ENCODE measurements around the gene LINS1.

LINS1 gene

GRCh38 chr15:100547961-100548360 lies 54.0 kb downstream of the LINS1 start:
- DNase-seq (ENCODE audit: low spot score) = no peak

GRCh38 chr15:100544946-100545345 lies 57.0 kb downstream of the LINS1 start:
- DNase-seq (ENCODE audit: low spot score) = no peak

DNA sequence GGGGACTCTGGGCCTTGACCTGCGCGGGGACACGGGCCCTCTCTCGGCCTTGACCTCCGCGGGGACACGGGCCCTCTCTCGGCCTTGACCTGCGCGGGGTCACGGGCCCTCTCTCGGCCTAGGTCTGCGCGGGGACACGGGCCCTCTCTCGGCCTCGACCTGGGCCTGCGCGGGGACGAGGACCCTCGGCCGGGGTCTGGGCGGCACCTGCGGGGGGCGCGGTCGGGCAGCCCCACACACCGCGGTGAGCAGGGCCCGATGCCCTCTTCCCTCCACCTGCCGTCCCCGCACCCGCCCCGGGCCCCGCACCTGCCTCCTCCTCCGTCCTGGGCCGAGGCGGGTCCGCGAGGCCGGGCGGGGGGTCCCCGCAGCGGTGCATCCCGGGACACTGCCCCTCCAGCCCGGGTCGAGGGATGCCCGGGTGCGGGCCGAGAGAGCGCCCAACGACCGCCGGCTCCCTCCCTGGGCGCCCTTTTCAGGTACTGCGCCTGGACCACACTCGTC lies 57.6 kb downstream of the LINS1 start:
- DNase-seq (ENCODE audit: low spot score) = no peak

GRCh38 chr15:100542290-100542689 lies 59.7 kb downstream of the LINS1 start:
- DNase-seq (ENCODE audit: low spot score) = no peak

- DNase-seq (ENCODE audit: low spot score) = no peak
Measured at GRCh38 chr15:100537331-100537730, 64.7 kb downstream of the LINS1 start.

- DNase-seq (ENCODE audit: low spot score) = no peak
Measured at GRCh38 chr15:100536733-100537132, 65.3 kb downstream of the LINS1 start.

DNA sequence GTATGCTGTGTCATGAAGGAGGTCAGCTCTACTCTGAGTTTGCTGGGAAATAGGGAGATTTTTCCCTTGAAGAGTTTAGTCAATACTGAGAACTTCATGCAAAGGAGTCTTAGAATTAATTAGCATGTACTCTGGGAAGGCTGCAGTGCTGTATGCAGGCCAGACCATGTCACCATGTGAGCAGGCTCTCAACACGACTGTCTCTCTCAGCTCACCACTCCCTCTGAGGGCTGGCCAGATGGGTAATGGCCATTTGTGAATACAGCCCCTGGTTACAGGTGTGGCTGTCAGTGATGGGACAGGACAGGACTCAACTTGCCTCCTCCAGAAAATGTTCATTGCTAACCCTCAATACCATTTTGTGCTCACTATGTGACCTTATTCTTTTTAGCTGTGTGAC lies 68.1 kb downstream of the LINS1 start:
- no peak for DNase-seq (ENCODE audit: low spot score)

- no peak for DNase-seq (ENCODE audit: low spot score)
Measured at GRCh38 chr15:100531823-100532327, 70.1 kb downstream of the LINS1 start.

GRCh38 chr15:100531204-100531603 lies 70.8 kb downstream of the LINS1 start:
- DNase-seq (ENCODE audit: low spot score) = no peak

DNA sequence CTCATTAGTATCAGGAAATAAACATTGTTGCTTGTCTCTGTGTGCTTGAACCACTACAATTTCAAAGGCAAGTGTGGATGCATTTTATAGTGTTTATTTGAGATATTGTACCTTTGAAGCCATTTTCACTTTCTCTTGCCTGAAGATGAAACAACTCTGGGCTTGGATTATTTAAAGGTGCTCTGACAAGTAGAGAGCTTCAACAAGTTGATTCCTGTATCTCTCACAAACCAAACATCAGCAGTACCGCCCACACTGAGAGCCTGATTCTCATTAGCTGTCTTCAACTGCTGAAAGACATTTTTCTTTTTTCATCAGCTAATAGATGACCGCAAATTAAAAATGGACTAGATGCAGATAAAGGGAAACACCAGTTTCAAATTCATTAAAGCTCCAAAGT lies 72.4 kb downstream of the LINS1 start:
- no peak for DNase-seq (ENCODE audit: low spot score)

DNA sequence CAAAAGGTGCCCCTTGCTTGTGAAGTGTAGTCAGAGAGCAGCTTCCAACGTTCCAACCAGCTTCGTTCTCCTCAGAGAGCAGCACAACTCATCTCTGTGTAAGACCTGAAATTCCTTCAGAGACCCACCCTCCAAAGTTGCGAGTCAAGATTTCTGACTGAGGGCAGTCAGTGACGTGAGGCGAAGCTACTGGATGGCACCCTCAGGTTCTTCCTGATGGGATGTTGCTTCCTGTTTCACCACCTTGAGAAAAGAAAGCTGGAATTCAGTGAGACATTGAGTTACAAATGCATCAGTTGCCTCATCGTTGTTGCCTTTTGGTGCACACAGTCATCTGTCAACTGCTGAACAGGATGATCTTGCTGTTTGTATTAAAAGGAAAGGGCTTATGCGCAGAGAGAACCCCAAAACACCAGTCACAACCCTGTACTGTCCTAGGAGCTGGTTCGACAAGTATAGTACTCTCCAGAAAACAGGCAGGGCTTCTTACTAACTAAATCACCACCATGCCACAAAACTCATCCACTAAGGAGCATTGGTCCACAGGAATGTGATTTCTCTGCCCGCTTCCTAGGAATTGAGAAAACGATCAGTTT lies 73.1 kb downstream of the LINS1 start, which contains the start of gene CERS3:
Gene CERS3 (minus strand): TSS at position 118 of the 596 bp plus-strand sequence. CDS start 27,101 bp downstream, outside the sequence.
- DNase-seq (ENCODE audit: low spot score) = no peak

DNA sequence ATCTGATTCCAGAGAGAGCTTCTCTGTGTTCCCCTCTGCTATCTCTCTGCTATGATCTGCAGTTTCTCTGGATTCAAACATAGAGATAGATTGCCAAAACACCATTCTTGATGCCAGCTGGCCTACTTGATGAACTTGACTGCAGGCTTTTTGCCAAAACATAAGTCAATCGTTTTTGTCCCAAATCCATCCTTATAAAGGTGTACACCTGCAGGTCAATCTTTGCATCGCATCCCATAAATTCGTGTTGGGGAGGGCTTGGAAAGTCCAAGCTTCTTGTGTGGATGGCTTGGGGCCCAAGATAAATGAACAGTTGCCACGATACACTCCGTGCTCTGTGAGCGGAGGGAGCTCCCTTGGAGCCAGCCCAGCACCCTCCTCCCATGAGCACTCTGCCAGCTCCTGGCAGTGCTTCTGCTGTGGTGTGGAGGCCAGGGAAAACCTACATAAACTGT lies 75.9 kb downstream of the LINS1 start:
- DNase-seq (ENCODE audit: low spot score) = no peak

GRCh38 chr15:100525436-100525835 lies 76.5 kb downstream of the LINS1 start:
- DNase-seq (ENCODE audit: low spot score) = no peak

DNA sequence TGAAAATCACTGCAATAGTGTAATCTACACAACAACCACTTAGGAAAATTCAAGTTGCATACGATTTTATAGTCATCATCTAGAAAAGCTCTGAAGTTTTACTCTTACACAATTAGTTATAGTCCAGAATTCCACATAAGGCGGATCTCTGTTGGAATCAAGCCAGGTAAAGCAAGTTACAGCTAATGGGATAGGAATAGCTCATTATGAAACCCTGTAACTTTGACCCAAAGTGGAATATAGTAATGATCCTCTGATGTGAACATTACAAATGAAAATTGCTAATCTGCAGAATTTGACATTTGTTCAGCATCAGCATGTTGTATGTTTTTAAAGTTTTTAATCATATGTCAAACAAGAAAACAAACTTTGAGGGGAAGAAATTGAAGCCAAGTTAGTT lies 77.7 kb downstream of the LINS1 start:
- no peak for DNase-seq (ENCODE audit: low spot score)

- DNase-seq (ENCODE audit: low spot score) = no peak
Measured at GRCh38 chr15:100521907-100522306, 80.1 kb downstream of the LINS1 start.

- no peak for DNase-seq (ENCODE audit: low spot score)
Measured at GRCh38 chr15:100520132-100520921, 81.7 kb downstream of the LINS1 start.

DNA sequence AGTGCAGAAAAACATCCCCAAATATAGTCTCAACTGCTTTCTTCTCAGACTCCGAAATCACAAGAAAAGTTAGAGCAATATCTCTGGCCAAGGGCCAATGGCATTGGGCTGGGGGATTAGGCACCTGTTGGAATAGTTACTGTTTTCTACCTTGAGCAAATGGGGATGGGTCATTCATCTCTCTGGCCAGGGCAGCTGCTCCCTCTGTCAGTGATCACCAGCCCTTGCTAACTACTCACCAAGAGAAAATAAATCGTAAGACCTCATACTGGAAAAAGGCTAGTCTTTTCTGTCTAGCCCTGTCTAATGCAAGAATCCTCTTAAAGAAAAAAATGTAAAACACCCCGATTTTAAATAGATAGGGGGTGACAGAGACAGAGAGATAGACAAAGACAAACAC lies 84.1 kb downstream of the LINS1 start:
- no peak for DNase-seq (ENCODE audit: low spot score)
